NCI-H526 treated with DMSO at 0.1 percent for 48 hours (cell line): ENCODE results near the gene ERGIC1.

Source experiments
- DNase-seq: peaks from one replicate; lab custom pipeline; 2025; lab: John Stamatoyannopoulos, UW

The ERGIC1 gene

DNA sequence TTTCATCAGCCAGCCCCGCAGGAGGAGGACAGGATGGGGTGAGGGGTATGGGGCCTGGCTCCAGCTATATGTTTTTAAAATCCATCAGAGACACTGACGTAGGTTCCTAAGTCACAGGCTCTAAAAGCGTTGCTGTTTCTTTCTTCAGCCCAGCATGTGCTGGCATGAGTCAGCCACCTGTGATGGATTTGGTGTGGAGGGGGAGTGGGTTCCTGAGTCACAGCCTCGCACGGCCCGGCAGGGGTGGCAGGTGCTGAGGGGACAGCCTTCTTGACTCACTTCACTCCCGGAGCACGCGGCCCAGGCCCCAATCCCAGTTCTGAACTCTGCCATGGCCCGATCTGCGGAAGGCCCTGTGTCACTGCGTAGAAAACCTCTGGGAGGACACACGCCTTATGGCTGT lies 86.4 kb downstream of the ERGIC1 start:
- DNase-seq: no peak

DNA sequence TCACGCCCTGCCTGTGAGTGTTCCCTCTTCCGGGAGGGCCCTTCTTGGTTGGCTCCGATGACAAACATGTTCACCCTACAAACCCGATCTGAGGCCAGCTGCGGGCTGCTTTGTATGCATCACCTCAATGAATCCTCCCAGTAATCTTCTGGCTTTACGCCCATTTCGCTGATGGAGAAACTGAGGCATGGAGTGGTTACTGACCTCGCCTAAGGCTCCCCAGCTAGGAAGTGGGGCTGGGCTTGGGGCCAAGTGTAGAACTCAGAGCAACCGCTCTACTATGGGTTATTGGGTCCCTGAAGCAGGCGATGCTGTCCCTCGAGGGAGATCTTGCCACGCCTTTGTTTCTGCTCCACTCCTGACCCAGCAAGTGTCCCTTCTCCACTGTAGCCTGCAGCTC lies 86.9 kb downstream of the ERGIC1 start:
- no peak for DNase-seq

DNA sequence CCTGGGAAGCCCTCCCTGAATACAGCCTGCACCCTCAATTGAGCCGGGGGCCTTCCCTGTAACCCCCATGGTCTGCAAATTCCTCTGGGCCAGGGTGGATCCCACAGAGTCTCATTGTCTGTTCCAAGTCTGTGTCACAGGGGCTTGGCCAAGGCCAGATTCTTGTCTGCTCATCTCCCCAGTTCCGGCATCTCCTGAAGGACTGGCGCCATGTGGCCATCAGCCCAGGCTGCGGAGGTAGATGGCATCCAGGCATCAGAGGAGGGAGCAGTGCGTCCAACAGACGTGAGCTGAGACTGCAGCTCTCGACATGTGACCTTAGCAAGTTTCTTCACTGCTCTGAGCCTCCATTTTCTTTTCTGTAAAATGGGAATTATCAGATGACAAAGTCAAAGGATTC lies 87.9 kb downstream of the ERGIC1 start:
- no peak for DNase-seq

- no peak for DNase-seq
These were observed 89.5 kb downstream of the ERGIC1 start for GRCh38 chr5:172923539-172923938.

DNA sequence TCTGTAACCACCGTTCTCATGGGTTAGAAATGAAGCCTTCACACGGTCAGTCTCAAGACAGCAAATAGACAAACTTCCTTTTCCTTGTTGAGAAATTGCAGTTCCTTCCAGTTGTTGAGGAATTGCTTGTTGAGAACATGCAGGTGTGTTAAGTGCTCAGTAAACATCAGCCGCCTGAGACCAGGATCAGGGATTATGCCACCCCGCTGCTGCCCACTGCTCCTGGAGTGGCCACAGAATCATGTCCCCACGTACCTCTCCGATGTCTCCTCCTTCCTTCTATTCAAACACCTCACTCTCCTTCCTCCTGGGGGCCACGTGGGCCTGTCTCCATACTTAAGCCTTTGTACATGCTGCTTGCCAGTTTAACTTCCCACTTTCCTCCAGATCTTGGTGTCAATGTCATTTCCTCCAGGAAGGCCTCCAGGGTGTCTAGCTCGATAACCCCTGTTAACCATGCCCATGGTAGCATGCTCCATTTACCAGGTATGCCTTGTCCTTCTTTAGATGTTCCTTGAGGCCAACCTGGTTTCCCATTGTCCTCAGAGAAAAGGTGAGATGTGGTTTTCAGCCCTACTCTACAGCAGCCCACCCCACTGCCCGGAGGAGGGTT lies 91.4 kb downstream of the ERGIC1 start:
- DNase-seq: no peak

- DNase-seq: no peak
These were observed 92.0 kb downstream of the ERGIC1 start for GRCh38 chr5:172926008-172926523.

GRCh38 chr5:172926796-172927195 lies 92.7 kb downstream of the ERGIC1 start:
- no peak for DNase-seq

DNA sequence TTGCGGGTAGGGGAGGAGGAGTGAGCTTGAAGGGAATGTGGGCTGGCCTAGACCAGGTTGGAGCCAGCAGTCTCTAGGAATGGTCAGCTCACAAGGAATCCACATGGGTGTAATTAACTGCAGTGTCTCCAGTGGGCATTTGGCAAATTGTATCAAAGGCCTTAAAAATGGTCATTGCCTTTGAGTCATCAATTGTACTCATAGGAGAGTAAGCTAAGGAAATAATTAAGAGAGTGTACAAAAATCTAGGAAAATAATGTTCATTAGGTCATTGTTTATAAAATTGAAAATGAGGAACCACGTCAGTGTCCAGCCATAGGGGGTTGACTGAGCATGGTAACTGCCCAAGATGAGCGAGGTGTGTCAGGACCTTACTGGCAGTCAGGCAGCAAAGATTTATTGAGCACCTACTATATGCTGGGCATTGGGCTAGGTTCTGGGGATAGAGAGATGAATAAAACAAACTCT lies 95.4 kb downstream of the ERGIC1 start:
- no peak for DNase-seq

DNA sequence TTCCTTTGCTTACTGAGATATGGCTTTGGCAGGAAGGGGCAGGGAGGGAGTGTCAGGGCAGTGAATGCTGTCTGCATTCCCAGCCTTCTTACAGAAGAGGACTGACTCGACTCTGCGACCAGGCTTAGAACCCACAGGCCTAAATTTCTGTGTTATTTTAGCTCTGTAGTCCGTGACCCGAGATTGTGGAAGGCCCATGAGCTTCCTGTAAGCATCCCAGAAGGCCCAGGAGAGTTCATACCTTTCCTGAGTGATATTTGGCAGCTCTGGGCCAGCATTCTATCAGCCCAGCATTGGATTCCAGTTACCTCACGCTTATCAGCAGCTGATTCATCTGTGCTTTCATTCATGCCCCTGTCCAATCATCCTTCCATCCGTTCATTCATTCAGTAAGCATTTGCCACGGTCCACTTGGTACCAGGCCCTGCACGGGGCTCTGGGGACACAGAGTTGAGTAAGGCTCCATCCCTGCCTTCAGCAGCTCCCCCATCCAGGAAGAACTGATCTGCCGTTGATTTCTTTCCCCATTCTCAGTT lies 97.0 kb downstream of the ERGIC1 start:
- no peak for DNase-seq

DNA sequence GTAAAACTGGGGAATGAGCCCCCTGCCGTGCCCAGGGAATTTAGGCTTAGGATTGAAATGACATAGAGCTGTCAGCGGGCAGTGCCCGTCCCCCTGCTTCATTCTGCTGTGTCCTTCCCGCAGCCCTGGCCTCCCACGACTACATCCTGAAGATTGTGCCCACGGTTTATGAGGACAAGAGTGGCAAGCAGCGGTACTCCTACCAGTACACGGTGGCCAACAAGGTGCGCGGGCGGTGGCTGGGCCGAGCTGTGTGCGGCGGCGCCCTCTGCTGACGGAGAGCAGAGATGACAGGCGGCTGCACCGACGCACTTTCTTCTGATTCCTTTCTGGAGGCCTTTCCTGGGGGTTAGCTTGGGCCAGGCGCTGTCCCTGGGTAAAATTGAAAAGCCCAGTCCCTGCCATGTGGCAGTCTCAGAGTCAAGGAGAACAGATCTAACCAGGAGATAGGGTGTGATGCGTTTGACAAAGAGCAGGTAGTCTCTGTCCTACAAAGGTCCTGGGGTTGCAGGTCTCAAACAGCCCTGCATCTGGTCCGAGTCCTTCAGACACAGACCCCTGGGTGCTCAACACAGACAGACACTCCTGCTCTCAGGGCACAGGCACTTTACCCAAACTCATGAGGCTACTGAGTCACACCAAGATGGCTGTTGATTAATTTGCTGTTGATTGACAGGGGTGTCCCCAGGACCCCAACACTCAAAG lies 98.4 kb downstream of the ERGIC1 start:
- DNase-seq: peak; percentile 0

GRCh38 chr5:172933238-172933637 lies 99.2 kb downstream of the ERGIC1 start:
- DNase-seq: no peak

- no peak for DNase-seq
These were observed 101.0 kb downstream of the ERGIC1 start for GRCh38 chr5:172935096-172935495.

DNA sequence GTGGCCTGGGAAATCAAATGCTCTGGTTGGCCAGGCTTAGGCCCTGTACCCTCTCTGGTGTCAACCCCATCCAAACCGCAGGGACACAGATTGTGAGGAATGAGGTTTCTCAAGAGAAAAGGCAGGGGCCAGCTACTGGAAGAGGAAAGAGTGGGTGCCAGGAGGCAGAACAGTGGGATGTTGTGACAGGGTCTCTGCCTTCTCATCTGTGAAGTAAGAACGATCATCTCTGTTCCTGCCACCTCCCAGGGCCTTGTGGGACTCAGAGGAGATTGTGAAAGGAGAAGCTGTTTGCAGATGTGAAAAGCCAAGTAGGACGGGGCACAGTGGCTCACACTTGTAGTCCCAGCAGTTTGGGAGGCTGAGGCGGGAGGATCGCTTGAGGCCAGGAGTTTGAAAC lies 102.3 kb downstream of the ERGIC1 start:
- DNase-seq: no peak

GRCh38 chr5:172939071-172939470 lies 105.0 kb downstream of the ERGIC1 start:
- DNase-seq: no peak

- no peak for DNase-seq
These were observed 105.7 kb downstream of the ERGIC1 start for GRCh38 chr5:172939611-172940267.

DNA sequence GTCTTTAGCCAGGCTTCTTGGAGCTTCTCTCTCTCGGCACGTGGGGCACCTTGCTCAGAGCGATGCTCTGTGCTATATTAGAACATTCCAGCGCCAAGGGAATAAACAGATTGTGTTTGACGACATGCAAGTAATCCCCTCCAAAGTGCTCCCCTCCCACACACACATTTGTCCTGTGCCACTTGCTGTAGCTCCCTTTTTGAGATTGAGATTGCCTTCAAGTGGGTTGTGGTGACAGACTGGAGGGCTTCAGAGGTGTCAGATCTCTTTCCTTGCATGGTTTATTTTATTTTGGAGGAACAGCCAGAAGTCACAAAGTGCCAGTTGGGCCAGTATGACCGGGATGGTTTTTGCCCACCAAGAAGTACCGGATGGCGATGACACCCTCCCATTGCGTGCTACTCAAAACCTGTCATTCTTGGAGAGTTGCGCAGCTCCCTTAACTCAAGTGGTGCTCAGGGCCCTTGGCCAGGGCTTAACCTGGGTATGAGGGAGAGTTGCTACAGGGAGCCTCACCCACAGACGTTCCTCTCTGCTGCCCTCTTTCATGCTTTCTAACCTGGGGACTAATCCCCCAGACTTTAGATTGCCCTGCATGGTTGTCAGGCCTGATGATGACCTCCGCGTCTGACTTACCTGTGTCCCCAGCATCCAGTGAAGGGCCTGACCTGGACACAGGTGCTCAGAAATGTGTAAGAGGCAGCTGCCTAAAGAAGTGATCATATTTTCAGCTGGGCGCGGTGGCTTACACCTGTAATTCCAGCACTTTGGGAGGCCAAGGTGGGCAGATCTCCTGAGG lies 106.4 kb downstream of the ERGIC1 start:
- DNase-seq: no peak

- DNase-seq: no peak
These were observed 107.0 kb downstream of the ERGIC1 start for GRCh38 chr5:172941067-172941516.

- no peak for DNase-seq
These were observed 108.5 kb downstream of the ERGIC1 start for GRCh38 chr5:172942556-172942955.

- no peak for DNase-seq
These were observed 109.3 kb downstream of the ERGIC1 start for GRCh38 chr5:172943283-172943841.

DNA sequence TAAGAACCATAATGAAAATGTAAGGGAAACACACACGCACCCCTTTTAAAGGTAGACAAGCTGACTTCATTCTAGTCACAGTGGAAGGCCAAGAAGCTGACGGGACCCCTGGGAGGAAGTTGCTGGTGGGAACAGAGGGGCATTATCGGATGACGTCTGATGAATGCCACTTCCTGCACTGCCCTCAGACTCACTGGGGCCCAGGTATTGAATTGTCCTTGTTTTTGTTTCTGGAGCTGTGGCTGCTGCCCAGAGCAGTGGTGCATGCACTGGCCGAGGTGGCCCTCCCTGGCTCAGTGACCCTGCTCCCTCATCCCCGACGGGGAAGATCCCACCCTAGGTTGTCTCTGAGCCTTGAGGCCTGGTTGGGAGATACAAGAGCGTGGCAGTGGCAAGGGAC lies 109.9 kb downstream of the ERGIC1 start:
- DNase-seq: no peak

DNA sequence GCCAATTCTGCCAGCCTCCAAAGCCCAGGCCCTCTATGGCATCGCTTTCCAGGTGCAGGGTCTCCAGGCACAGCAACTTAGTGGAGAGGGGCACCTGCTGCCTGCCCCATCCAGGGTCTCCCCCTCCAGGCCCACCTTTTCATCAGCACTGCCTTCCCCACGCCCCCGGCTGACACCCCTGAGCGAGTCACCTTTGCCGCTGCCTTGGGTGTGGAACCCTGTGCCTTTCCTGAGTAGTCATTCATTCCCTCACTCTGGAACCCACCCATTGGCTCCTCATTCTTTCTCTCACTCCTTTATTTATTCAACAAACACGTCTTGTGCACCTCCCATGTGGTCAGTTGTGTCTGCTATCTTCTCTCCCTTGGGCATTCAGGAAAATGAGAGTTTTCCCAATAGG lies 110.7 kb downstream of the ERGIC1 start:
- DNase-seq: no peak

DNA sequence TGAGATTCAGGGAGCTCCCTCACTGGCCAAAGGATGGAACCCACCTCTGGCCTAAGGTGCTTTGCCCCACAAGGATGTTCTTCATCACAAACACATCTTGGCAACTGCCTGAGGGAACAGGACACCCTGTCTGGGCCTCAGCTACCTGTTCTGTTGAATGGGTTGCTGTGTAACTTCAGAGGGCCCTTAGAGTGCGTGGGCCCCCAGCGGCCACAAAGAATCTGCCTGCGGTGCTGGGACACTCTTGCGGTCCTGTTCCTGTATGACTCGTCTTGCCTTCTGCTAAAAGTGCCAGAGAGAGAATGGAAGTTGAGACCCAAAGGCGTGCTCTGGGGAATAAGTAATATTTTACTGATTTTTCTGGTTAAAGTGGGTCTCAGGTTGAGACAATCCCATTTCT lies 111.1 kb downstream of the ERGIC1 start:
- no peak for DNase-seq
